ENCODE measurements around the gene CFAP97D2. TPM values are rescaled to one million over a fixed set of nuclear protein-coding genes. Genes with fewer than 3 reads are reported as not detected.

Gene CFAP97D2
- total RNA-seq, 1 donor from 2014 or later, result not detected

GRCh38 chr13:114161028-114161556 is 18.0 kb upstream of the CFAP97D2 start:
- H3K4me3 ChIP-seq (ENCODE audit: low read depth, low read length), result no peak overlapping the region

GRCh38 chr13:114161644-114162532 is 17.2 kb upstream of the CFAP97D2 start:
- H3K27me3 ChIP-seq (ENCODE audit: control insufficient read depth, insufficient read depth, low read length), result no peaks in the 10 kb centered on the region
- H3K4me3 ChIP-seq (ENCODE audit: low read depth, low read length), result peak overlapping the region; percentile 13
- DNase-seq (ENCODE audit: low read depth) (peak; percentile 8), FAIRE-seq (no peak)
- H3K36me3 ChIP-seq (ENCODE audit: control insufficient read depth, insufficient read depth, low read length), result no peaks in the 10 kb centered on the region
- no peak for TF ChIP-seq CTCF (IDR thresholded peaks at IDR 0.05; ENCODE audit: insufficient read depth, low read length, severe bottlenecking)

More at GRCh38 chr13:114161028-114161556, 18.0 kb upstream of the CFAP97D2 start:
- H3K27me3 ChIP-seq (ENCODE audit: control insufficient read depth, insufficient read depth, low read length), result no peaks in the 10 kb centered on the region
- no peaks in the 10 kb centered on the region for H3K36me3 ChIP-seq (ENCODE audit: control insufficient read depth, insufficient read depth, low read length)
- no peak for TF ChIP-seq CTCF (IDR thresholded peaks at IDR 0.05; ENCODE audit: insufficient read depth, low read length, severe bottlenecking)
- DNase-seq (ENCODE audit: low read depth) (no peak), FAIRE-seq (no peak)

GRCh38 chr13:114162533-114162922 is 16.5 kb upstream of the CFAP97D2 start:
- H3K4me3 ChIP-seq (ENCODE audit: low read depth, low read length), result no peak overlapping the region

GRCh38 chr13:114164053-114164452 is 15.0 kb upstream of the CFAP97D2 start:
- FAIRE-seq (no peak), DNase-seq (ENCODE audit: low read depth) (no peak)
- no peak overlapping the region for H3K4me3 ChIP-seq (ENCODE audit: low read depth, low read length)
- no peak for TF ChIP-seq CTCF (IDR thresholded peaks at IDR 0.05; ENCODE audit: insufficient read depth, low read length, severe bottlenecking)
- no peaks in the 10 kb centered on the region for H3K36me3 ChIP-seq (ENCODE audit: control insufficient read depth, insufficient read depth, low read length)
- H3K27me3 ChIP-seq (ENCODE audit: control insufficient read depth, insufficient read depth, low read length), result no peaks in the 10 kb centered on the region

More at GRCh38 chr13:114162533-114162922, 16.5 kb upstream of the CFAP97D2 start:
- FAIRE-seq, result no peak
- no peak for DNase-seq (ENCODE audit: low read depth)
- Histone ChIP-seq H3K27me3 (ENCODE audit: control insufficient read depth, insufficient read depth, low read length) (no peaks in the 10 kb centered on the region), H3K36me3 (ENCODE audit: control insufficient read depth, insufficient read depth, low read length) (no peaks in the 10 kb centered on the region)
- TF ChIP-seq CTCF (IDR thresholded peaks at IDR 0.05; ENCODE audit: insufficient read depth, low read length, severe bottlenecking), result no peak

GRCh38 chr13:114164681-114165429 is 14.2 kb upstream of the CFAP97D2 start:
- Histone ChIP-seq H3K36me3 (ENCODE audit: control insufficient read depth, insufficient read depth, low read length) (no peaks in the 10 kb centered on the region), H3K4me3 (ENCODE audit: low read depth, low read length) (no peak overlapping the region), H3K27me3 (ENCODE audit: control insufficient read depth, insufficient read depth, low read length) (no peaks in the 10 kb centered on the region)
- FAIRE-seq, result no peak
- no peak for DNase-seq (ENCODE audit: low read depth)
- TF ChIP-seq CTCF (IDR thresholded peaks at IDR 0.05; ENCODE audit: insufficient read depth, low read length, severe bottlenecking), result no peak
